Vagina (tissue), 2 donors: ENCODE results near the gene JAKMIP3.

ENCODE experiments used
- POLR2A ChIP-seq, 2 donors: fragments of 450-650 bp; IDR thresholded peaks; one replicate each; pipeline ENCODE4 v1.6.1; 2017; ENCODE audit warnings: antibody characterized with exemption in 2 of 2, mild to moderate bottlenecking in 2 of 2, moderate library complexity in 2 of 2
- TF ChIP-seq, protein P1 (sequence below), 3 experiments: fragments of 450-650 bp in 2 of 3; fragments of 200-600 bp in 1 of 3; sonication (generic) in 1 of 3; IDR thresholded peaks; one replicate each; pipeline ENCODE4 v1.5.1; 2017 to 2019; ENCODE audit warnings: antibody characterized with exemption in 3 of 3, mild to moderate bottlenecking in 2 of 3, moderate library complexity in 2 of 3

DNA sequence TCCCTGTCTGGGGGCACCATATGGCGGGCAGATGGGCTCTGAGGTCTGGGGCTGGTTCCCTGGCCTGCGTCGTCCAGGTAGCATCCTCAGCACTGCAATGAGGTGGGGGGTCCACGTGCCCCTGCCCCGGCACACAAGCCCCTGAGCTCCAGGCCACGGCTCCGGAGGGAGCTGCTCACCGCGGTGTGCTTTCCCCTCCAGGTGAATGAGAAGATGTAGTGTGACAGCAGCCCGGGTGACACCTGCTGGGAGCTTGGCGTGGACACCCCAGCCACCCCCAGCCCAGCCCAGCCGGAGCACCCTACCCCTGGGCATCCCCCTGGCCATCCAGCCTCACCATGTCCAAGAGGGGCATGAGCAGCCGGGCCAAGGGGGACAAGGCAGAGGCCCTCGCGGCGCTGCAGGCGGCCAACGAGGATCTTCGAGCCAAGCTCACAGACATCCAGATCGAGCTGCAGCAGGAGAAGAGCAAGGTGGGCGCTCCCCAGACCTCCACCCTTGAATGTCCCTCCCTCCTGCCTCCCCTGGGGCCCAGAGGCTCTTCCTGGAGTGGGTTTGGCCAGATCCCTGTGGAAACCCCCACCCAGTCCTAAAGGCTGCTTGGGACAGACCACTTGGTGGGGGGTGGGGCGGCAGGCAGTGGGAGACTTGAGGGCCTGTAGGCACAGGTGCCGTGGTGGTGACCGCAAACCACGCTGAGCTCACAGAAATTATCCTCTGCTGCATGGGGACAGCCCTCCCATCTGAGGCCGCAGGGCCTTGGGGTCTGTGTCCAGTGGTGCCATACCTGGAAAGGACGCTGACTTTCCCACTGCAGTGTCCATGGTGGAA is 38.9 kb downstream of the JAKMIP3 start:
- TF ChIP-seq, protein P1, sequence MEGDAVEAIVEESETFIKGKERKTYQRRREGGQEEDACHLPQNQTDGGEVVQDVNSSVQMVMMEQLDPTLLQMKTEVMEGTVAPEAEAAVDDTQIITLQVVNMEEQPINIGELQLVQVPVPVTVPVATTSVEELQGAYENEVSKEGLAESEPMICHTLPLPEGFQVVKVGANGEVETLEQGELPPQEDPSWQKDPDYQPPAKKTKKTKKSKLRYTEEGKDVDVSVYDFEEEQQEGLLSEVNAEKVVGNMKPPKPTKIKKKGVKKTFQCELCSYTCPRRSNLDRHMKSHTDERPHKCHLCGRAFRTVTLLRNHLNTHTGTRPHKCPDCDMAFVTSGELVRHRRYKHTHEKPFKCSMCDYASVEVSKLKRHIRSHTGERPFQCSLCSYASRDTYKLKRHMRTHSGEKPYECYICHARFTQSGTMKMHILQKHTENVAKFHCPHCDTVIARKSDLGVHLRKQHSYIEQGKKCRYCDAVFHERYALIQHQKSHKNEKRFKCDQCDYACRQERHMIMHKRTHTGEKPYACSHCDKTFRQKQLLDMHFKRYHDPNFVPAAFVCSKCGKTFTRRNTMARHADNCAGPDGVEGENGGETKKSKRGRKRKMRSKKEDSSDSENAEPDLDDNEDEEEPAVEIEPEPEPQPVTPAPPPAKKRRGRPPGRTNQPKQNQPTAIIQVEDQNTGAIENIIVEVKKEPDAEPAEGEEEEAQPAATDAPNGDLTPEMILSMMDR (IDR thresholded peaks at IDR 0.05), result no peak
- TF ChIP-seq POLR2A (IDR thresholded peaks at IDR 0.05), result no peak
